DOHH2 (cell line): ENCODE results near the gene OLIG3.

Source experiments
- EZH2phosphoT487 ChIP-seq: fragments of 200-600 bp; sonication (generic); IDR thresholded peaks from 2 replicates; pipeline ENCODE4 v1.6.1; 2017; ENCODE audit warnings: borderline replicate concordance, mild to moderate bottlenecking, antibody characterized with exemption, low read length, moderate library complexity, mixed read lengths
- TF ChIP-seq, protein P1 (sequence below): fragments of 200-600 bp; sonication (generic); IDR thresholded peaks from one replicate; pipeline ENCODE4 v1.5.1; 2014; ENCODE audit warnings: antibody characterized with exemption, mild to moderate bottlenecking, low read depth, low read length; ENCODE audit not compliant: poor library complexity, severe bottlenecking

DNA sequence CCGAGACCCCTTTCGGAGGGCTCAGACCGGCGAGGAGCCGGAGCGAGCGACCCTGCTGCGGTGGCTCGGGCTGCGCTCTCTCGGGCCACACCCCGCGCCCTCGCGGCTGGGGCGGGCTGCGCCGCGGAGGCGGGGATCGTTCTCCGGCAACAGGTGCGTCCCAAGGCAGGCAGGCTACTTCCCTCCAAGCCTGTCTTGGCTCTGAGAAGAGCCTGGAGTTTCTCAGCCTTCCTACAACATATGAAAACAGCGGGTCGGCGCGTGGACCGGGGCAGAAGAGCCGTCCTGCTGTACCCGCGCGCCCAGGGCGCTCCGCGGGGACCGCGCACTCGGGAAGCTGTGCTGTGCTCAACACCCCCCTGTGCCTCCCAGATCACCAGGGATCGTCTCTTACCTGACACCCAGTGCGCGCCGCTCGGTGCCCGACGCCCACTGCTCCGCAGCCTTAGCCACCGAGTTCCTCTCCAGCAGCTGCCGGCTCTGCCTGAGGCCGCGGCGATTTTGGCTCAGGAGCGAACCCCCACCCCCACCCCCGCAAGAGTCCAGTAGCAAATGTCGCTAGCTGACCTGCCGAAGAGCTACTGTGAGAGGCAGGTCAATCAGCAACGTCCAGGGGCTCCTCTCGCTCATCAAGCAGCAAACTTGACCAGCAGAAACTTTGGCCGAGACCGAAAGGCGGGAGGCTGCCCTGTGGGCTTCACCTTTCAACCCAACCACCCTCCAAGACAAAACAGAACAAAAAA, 3.7 kb upstream of the OLIG3 start:
- TF ChIP-seq, protein P1, sequence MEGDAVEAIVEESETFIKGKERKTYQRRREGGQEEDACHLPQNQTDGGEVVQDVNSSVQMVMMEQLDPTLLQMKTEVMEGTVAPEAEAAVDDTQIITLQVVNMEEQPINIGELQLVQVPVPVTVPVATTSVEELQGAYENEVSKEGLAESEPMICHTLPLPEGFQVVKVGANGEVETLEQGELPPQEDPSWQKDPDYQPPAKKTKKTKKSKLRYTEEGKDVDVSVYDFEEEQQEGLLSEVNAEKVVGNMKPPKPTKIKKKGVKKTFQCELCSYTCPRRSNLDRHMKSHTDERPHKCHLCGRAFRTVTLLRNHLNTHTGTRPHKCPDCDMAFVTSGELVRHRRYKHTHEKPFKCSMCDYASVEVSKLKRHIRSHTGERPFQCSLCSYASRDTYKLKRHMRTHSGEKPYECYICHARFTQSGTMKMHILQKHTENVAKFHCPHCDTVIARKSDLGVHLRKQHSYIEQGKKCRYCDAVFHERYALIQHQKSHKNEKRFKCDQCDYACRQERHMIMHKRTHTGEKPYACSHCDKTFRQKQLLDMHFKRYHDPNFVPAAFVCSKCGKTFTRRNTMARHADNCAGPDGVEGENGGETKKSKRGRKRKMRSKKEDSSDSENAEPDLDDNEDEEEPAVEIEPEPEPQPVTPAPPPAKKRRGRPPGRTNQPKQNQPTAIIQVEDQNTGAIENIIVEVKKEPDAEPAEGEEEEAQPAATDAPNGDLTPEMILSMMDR, result no peak
- no peak for TF ChIP-seq EZH2phosphoT487
